ENCODE results near the gene ITSN2. TPM values are rescaled to one million over a fixed set of nuclear protein-coding genes. Genes with fewer than 3 reads are reported as not detected.
"Not testable (repeated sequence)": the region's sequence is repeated elsewhere in the genome, so short reads cannot be mapped to it uniquely, and the experiment has no call there.

ITSN2 gene
- total RNA-seq, 2 experiments from 2014 or later, result 86.8 to 91.3 TPM

DNA sequence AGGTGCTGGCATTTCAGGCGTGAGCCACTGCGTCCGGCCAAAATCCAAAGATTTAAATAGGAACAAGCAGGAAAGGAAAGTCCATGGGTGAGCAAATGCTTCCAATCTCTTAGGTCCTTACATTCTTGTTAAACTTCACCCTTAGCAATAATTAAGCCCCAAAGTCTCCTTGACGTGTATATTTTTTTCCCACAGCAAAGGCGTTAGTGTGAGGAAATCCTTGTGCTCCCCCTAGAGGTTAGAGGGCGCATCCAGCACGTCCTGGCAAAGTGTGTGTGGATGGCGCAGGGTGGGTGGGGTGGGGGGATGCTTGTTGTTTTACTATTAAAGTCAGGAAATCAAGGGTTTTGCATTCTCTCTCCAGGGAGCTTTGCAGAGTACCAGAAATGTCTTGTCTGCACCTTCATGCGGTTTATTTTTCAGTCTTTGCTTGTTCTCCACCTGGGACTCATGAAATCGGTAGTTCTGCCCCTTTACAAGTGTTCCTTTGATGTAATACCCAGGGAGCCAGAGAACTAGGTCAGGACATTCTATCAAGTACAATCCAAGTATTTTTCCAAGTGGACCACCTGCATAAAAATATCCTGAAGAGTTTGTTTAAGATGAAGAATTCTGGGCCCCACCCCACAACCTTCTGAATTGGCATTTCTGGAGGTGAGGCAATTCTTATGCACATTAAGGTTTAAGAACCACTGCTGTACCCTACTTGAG lies 22.2 kb upstream of the ITSN2 start:
- H3K27me3 Mint-ChIP-seq, result no peaks in the 10 kb centered on the region
- ATAC-seq (ENCODE audit: low read depth) (peak; percentile 88), DNase-seq (peak; percentile 37)
- H3K9me3 Mint-ChIP-seq, result no peaks in the 10 kb centered on the region
- H3K36me3 Mint-ChIP-seq, result no peaks in the 10 kb centered on the region
- POLR2A ChIA-PET, result no interaction called here
- H3K4me3 Mint-ChIP-seq, result no peak overlapping the region
- H3K27ac Mint-ChIP-seq, result no peak overlapping the region
- H3K4me1 Mint-ChIP-seq, result peaks cover 1% of the 10 kb centered on the region

DNA sequence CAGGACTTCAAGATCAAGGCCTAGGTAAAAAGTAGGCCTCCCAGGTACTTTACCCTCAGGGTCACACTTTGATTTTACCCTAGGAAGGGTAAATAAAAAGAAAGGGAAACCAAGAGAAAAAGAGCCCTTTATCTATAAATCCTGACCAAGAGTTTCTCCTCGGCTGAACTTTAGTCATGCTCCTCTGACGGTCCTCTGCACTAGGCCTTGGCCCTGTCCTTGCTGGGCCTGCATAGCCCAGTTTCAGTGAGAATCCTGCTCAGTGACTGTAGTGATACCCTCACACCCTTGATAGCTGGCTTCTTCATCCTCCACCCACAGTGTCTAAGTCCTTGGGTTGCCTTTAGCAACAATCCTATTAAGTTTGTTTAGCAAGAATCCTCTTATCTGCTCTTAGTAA lies 20.5 kb upstream of the ITSN2 start:
- H3K4me1 Mint-ChIP-seq, result peaks cover 1% of the 10 kb centered on the region
- H3K36me3 Mint-ChIP-seq, result no peaks in the 10 kb centered on the region
- H3K27ac Mint-ChIP-seq, result peak overlapping the region; percentile 23
- ATAC-seq (ENCODE audit: low read depth), result no peak
- POLR2A ChIA-PET, result interaction anchor here (0.7 kb wide), 1 partner anchor 233 kb away, joined by 6 read pairs; no protein-coding TSS in a partner anchor
- no peaks in the 10 kb centered on the region for H3K27me3 Mint-ChIP-seq
- DNase-seq, result no peak
- H3K4me3 Mint-ChIP-seq, result no peak overlapping the region
- no peaks in the 10 kb centered on the region for H3K9me3 Mint-ChIP-seq

DNA sequence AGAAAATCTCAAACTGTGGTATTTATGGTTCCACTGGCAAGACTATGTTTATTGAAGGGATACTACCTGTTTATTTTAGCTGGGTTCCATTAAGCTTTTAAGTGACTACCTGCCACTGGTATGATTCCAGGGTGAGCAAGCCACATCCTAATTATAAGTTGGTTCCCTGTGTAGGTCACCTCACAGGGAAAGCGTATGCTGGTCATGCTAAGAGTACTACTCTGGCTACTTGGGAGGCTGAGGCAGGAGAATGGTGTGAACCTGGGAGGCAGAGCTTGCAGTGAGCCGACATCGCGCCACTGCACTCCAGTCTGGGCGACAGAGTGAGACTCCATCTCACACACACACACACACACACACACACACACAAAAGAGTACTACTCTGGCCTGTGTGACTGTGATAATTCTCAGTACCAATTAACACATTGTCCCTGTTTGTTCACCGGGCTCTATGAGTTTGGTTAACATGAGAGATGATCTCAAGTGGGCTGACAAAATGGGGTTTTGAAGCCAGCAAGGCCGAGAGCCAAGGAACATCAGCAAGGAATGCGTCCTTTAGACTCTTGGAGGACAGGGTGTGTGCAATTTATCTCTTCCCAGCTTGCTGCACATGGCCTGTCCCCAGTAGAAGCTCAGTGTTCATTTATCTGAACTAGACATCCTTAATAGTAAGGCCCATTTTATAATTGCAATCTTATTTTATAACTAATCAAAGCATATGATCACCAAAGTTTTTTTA lies 15.2 kb upstream of the ITSN2 start:
- H3K4me3 Mint-ChIP-seq, result no peak overlapping the region
- H3K36me3 Mint-ChIP-seq, result no peaks in the 10 kb centered on the region
- no peaks in the 10 kb centered on the region for H3K27me3 Mint-ChIP-seq
- H3K27ac Mint-ChIP-seq, result no peak overlapping the region
- H3K9me3 Mint-ChIP-seq, result no peaks in the 10 kb centered on the region
- H3K4me1 Mint-ChIP-seq, result no peaks in the 10 kb centered on the region
- POLR2A ChIA-PET, result no interaction called here
- no peak for DNase-seq
- no peak for ATAC-seq (ENCODE audit: low read depth)

DNA sequence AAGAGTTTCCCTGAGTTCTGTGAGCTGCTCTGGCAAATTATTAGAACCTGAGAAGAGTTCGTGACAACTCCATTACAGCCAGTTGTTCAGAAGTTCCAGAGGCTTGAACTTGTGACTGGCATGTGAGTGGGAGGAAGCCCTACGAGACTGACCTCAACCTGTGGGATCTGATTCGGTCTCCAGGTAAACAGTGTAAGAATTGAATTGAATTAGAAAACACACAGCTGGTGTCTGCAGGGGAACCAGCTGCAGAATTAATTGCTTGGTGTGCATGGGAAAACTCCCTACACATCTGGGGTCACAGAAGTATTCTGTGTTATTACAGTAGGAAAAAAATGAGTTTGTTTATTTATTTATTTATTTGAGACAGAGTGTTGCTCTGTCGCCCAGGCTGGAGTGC lies 14.0 kb upstream of the ITSN2 start:
- Mint-ChIP-seq H3K4me1 (no peaks in the 10 kb centered on the region), H3K27me3 (peaks cover 3% of the 10 kb centered on the region), H3K4me3 (no peak overlapping the region), H3K36me3 (no peaks in the 10 kb centered on the region), H3K9me3 (no peaks in the 10 kb centered on the region), H3K27ac (no peak overlapping the region)
- ATAC-seq (ENCODE audit: low read depth) (no peak), DNase-seq (no peak)
- POLR2A ChIA-PET, result no interaction called here

DNA sequence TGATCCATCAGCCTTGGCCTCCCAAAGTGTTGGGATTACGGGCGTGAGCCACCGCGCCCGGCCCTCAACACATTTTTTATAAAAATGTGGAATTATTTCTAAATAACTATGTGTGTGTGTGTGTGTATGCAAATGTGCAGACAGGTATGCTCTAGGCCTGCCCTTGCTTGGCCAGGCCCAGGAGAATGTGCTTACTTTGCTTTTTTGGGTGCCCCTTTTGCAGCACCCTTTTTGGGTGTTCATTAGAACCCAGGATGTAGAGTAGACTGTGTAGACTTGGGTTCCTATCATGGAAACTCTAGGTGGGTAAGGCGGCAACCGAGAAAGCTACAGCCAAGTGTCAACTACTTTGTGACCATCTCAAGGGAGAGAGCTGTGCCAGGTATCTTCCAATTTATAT lies 11.7 kb upstream of the ITSN2 start:
- Mint-ChIP-seq H3K4me1 (no peaks in the 10 kb centered on the region), H3K36me3 (no peaks in the 10 kb centered on the region), H3K9me3 (no peaks in the 10 kb centered on the region), H3K27me3 (peaks cover 3% of the 10 kb centered on the region), H3K4me3 (no peak overlapping the region), H3K27ac (no peak overlapping the region)
- POLR2A ChIA-PET, result no interaction called here
- ATAC-seq (ENCODE audit: low read depth), result no peak
- no peak for DNase-seq

DNA sequence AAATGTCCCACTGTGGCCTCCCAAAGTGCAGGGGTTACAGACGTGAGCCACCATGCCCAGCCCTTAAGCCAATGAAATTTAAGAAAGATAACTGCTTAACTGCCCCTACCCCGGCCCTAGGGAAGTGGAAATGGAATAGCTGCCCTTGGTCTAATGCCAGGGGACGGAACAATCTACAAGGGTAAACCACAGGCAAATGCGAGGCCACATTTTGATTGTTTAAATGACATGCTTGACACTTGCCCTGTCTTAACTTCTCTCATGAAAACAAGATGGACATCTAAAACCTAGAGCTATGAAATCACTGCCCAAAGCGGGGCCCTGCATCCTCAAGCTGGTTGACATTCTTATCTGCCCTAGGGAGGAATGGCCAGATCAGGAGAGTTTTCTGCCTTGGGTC lies 5.5 kb upstream of the ITSN2 start:
- H3K4me3 Mint-ChIP-seq, result no peak overlapping the region
- H3K27ac Mint-ChIP-seq, result no peak overlapping the region
- POLR2A ChIA-PET, result no interaction called here
- no peaks in the 10 kb centered on the region for H3K9me3 Mint-ChIP-seq
- ATAC-seq (ENCODE audit: low read depth) (no peak), DNase-seq (no peak)
- H3K27me3 Mint-ChIP-seq, result peaks cover 3% of the 10 kb centered on the region
- H3K36me3 Mint-ChIP-seq, result no peaks in the 10 kb centered on the region
- H3K4me1 Mint-ChIP-seq, result peaks cover 4% of the 10 kb centered on the region

DNA sequence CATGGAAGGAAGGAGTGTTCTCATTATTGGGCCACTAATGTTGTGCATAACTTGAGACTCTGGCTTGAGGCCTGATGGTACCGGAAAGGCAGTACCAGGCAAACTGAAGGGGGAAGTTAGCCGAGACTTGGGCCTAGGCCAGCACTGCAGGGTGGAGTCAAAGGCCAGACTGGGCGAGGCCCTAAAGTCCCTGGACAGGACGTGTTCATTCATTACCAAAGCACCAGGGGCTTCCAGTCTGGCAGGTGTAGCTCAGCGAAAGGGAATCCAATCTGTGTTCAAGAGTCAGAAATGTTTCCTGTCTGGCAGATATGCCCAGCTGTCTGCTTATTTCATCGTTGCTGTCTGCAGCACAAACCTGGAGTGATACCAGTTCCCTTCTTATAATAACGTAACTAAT lies 4.7 kb upstream of the ITSN2 start:
- no peaks in the 10 kb centered on the region for H3K9me3 Mint-ChIP-seq
- POLR2A ChIA-PET, result no interaction called here
- H3K36me3 Mint-ChIP-seq, result no peaks in the 10 kb centered on the region
- no peak overlapping the region for H3K4me3 Mint-ChIP-seq
- peaks cover 3% of the 10 kb centered on the region for H3K27me3 Mint-ChIP-seq
- peaks cover 5% of the 10 kb centered on the region for H3K4me1 Mint-ChIP-seq
- no peak overlapping the region for H3K27ac Mint-ChIP-seq
- DNase-seq (no peak), ATAC-seq (ENCODE audit: low read depth) (no peak)

DNA sequence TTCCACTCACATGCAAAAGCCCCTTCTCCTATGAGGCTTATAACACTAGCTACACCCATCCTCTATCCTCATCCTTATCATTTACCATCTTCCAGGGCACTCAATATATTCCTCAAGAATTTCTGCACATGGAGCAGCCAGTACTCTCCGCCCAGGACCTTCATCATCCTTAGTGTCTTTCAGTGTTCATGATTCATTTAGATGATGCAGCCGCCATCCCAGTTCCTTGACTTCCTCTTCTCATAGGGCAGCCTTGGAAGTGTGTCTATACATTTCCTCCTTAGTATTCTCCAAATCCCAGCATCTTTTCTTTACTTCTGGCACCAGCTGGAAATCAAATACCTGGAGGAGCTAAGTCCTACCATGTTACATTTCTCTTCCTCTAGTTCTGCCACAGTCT lies 3.0 kb upstream of the ITSN2 start:
- Mint-ChIP-seq H3K4me3 (no peak overlapping the region), H3K27ac (no peak overlapping the region), H3K27me3 (no peaks in the 10 kb centered on the region), H3K4me1 (peaks cover 11% of the 10 kb centered on the region), H3K9me3 (no peaks in the 10 kb centered on the region), H3K36me3 (no peaks in the 10 kb centered on the region)
- POLR2A ChIA-PET, result interaction anchor here (0.6 kb wide), 1 partner anchor 793 kb away, joined by 3 read pairs; no protein-coding TSS in a partner anchor
- ATAC-seq (ENCODE audit: low read depth), result no peak
- no peak for DNase-seq

DNA sequence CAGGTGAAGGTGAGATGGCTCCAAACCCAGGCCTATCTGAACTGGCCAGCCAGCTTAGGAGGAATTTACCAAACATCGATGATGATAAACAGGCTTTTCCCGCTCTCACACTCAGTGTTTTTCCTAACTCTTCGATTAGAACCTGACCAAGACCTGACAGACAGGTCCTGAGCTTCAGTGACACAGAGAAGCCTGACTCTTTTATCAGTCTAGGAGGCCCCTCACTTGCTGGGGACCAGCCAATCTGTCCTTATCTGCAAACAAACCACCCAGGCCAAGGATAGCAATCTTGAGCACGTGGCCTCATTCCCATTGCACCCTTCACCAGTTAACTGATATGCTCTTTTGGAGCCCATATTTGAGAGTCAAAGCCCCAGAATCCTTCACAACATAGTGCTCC lies 1.9 kb upstream of the ITSN2 start:
- POLR2A ChIA-PET, result no interaction called here
- Mint-ChIP-seq H3K27me3 (no peaks in the 10 kb centered on the region), H3K36me3 (peaks cover 5% of the 10 kb centered on the region), H3K9me3 (no peaks in the 10 kb centered on the region), H3K4me1 (peaks cover 14% of the 10 kb centered on the region), H3K27ac (no peak overlapping the region), H3K4me3 (no peak overlapping the region)
- ATAC-seq (ENCODE audit: low read depth) (no peak), DNase-seq (no peak)

DNA sequence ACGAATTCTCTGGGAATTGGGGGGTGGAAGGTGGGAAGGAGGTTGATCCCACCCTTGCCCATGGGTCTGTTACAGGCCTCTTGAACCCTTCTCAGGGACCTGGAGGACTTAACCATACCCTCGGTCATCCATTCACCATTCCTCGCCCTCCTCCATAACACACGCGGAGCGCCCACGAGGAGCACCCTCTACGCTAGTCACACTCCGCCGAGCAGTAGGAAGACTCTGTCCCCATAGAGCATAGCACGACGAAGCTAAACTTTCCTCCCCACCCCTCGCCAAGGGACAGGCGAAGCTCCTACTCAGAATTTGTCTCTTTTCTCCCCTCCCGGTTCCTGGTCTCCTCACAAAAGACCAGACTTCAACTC lies 611 bp upstream of the ITSN2 start:
- ATAC-seq (ENCODE audit: low read depth) (no peak), DNase-seq (no peak)
- H3K4me1 Mint-ChIP-seq, result peaks cover 19% of the 10 kb centered on the region
- peak overlapping the region; percentile 89 for H3K27ac Mint-ChIP-seq
- peaks cover 14% of the 10 kb centered on the region for H3K36me3 Mint-ChIP-seq
- POLR2A ChIA-PET, result interaction anchor here (1.0 to 2.6 kb wide), 5 partner anchors 10 to 434 kb away, joined by 4 to 14 read pairs (median 6); partner anchors contain the start of genes ATAD2B, CENPO, PTRHD1 and SF3B6
- peak overlapping the region; percentile 82 for H3K4me3 Mint-ChIP-seq
- no peaks in the 10 kb centered on the region for H3K9me3 Mint-ChIP-seq
- H3K27me3 Mint-ChIP-seq, result no peaks in the 10 kb centered on the region

DNA sequence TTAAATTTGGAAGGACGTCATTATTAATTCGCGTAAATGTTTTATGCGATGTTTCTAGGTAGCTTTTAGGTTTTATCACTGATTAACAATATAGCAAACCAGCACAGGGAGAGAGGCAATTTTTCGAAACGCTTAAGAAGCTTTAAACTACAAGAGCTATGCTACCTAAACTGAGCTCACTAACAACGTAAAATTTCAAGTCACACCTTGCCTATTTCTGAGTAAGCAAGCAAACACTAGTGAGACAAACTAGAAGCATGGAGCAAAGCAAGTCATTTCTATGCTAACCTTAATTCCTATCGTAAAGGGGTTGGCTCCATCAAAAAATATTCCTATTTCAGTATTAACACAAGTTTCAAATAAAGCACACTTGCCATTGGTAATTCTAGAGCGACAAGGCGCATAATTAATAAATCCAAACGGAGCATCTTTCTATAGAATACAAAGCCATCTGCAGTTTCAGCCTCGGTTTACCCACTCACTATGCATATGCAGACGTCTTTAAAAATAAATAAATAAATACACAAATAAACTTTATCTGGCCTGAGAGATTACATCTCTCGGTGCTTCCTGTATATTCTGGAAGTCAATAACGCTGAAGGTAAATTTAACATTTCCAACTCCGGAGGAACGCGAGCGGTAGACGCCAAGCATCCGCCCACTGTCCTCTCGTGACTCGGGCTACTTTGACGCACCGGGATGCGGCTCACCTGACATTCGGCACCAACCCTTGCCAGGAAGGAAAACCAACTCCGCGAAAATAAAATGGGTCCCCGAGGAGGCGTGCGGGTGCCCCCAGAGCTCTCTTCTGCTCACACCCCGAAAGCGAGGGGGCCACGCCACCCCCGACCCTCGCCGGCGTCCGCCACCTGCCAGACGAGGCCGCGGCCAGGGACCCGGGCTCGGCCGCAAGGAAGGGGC lies 947 bp downstream of the ITSN2 start:
- peak overlapping the region; percentile 88 for H3K27ac Mint-ChIP-seq
- no peaks in the 10 kb centered on the region for H3K27me3 Mint-ChIP-seq
- H3K4me1 Mint-ChIP-seq, result peaks cover 28% of the 10 kb centered on the region
- peaks cover 14% of the 10 kb centered on the region for H3K36me3 Mint-ChIP-seq
- POLR2A ChIA-PET, result interaction anchor here (0.6 to 2.6 kb wide), 4 partner anchors 20 to 433 kb away, joined by 3 to 14 read pairs (median 6); partner anchors contain the start of genes CENPO, PTRHD1 and SF3B6
- DNase-seq (no peak), ATAC-seq (ENCODE audit: low read depth) (peak; percentile 2)
- peak overlapping the region; percentile 87 for H3K4me3 Mint-ChIP-seq
- H3K9me3 Mint-ChIP-seq, result no peaks in the 10 kb centered on the region

DNA sequence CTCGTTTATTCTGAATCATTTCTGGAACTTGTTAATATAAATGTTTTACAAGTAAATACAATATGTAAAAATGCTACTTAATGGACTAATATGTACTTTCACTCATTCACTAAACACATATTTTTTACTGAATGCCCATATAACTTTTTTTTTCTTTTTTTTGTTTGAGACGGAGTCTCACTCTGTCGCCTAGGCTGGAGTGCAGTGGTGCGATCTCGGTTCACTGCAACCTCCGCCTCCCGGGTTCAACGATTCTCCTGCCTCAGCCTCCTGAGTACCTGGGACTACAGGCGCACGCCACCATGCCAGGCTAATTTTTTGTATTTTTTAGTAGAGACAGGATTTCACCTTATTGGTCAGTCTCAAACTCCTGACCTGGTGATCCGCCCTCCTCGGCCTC lies 2.6 kb downstream of the ITSN2 start:
- H3K9me3 Mint-ChIP-seq, POLR2A ChIA-PET: not testable (repeated sequence)
- H3K4me1 Mint-ChIP-seq, result peaks cover 33% of the 10 kb centered on the region

DNA sequence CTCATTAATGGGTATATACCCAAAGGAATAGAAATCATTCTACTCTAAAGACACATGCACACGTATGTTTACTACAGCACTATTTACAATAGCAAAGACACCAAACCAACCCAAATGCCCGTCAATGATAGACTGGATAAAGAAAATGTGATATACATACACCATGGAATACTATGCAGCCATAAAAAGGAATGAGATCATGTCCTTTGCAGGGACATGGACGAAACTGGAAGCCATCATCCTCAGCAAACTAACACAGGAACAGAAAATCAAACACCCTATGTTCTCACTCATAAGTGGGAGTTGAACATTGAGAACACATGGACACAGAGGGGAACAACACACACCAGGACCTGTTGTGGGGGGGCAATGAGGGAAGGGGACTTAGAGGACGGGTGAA lies 3.2 kb downstream of the ITSN2 start:
- ATAC-seq (ENCODE audit: low read depth); DNase-seq; POLR2A ChIA-PET; H3K27ac Mint-ChIP-seq; H3K9me3 Mint-ChIP-seq; H3K27me3 Mint-ChIP-seq: not testable (repeated sequence)
- Mint-ChIP-seq H3K36me3 (peaks cover 14% of the 10 kb centered on the region), H3K4me1 (peaks cover 37% of the 10 kb centered on the region), H3K4me3 (peak overlapping the region; percentile 12)

More for the DNA sequence above, 2.6 kb downstream of the ITSN2 start:
- not testable (repeated sequence) for H3K4me3 Mint-ChIP-seq; ATAC-seq (ENCODE audit: low read depth); DNase-seq; H3K27me3 Mint-ChIP-seq; H3K27ac Mint-ChIP-seq
- peaks cover 14% of the 10 kb centered on the region for H3K36me3 Mint-ChIP-seq
